Right kidney (tissue), 1 donor: Measurements from ENCODE around the gene ARX.

Experiments used
- DNase-seq: peaks from one replicate; pipeline ENCODE4 v3.0.0-alpha.2; 2016

ARX gene

GRCh38 chrX:25001808-25002660 lies 13.7 kb downstream of the ARX start:
- peak; percentile 17 for DNase-seq

- DNase-seq, result no peak
These were observed 16.3 kb downstream of the ARX start for GRCh38 chrX:24999511-24999910.

- no peak for DNase-seq
These were observed 19.6 kb downstream of the ARX start for GRCh38 chrX:24996096-24996709.

GRCh38 chrX:24993879-24994278 lies 21.9 kb downstream of the ARX start:
- DNase-seq, result no peak

GRCh38 chrX:24990535-24990934 lies 25.2 kb downstream of the ARX start:
- DNase-seq, result no peak

GRCh38 chrX:24988314-24988713 lies 27.5 kb downstream of the ARX start:
- no peak for DNase-seq

GRCh38 chrX:24987731-24988130 lies 28.0 kb downstream of the ARX start:
- DNase-seq, result no peak

GRCh38 chrX:24985120-24985519 lies 30.6 kb downstream of the ARX start:
- DNase-seq, result no peak

GRCh38 chrX:24983931-24984330 lies 31.8 kb downstream of the ARX start:
- DNase-seq, result no peak

GRCh38 chrX:24982306-24982965 lies 33.3 kb downstream of the ARX start:
- no peak for DNase-seq

GRCh38 chrX:24981030-24981429 lies 34.7 kb downstream of the ARX start:
- DNase-seq, result no peak

GRCh38 chrX:24979081-24979480 lies 36.7 kb downstream of the ARX start:
- DNase-seq, result no peak

- no peak for DNase-seq
These were observed 46.0 kb downstream of the ARX start for GRCh38 chrX:24969812-24970211.

- no peak for DNase-seq
These were observed 50.4 kb downstream of the ARX start for GRCh38 chrX:24965372-24965771.

- no peak for DNase-seq
These were observed 51.9 kb downstream of the ARX start for GRCh38 chrX:24963823-24964222.

- DNase-seq, result no peak
These were observed 54.0 kb downstream of the ARX start for GRCh38 chrX:24961809-24962208.

- DNase-seq, result no peak
These were observed 58.9 kb downstream of the ARX start for GRCh38 chrX:24956828-24957227.

GRCh38 chrX:24955372-24955930 lies 60.3 kb downstream of the ARX start:
- DNase-seq, result no peak

- no peak for DNase-seq
These were observed 61.0 kb downstream of the ARX start for GRCh38 chrX:24954732-24955131.
